Natural killer cell (primary cell): Measurements from ENCODE around the gene MRPS25. TPM values are rescaled to one million over a fixed set of nuclear protein-coding genes. Genes with fewer than 3 reads are reported as not detected.

ENCODE experiments used
- ATAC-seq, 3 donors: fragments of 150-1000 bp in 2 of 3; fragments of 200-7000 bp in 1 of 3; cut with Tn5 transposase; 1 replicate in 1 of 3; 2 replicates in 2 of 3; pipeline ENCODE4 v1.10.0; 2021; ENCODE audit warnings: mild to moderate bottlenecking in 2 of 3, moderate library complexity in 2 of 3
- DNase-seq, 2 donors: peaks; one replicate each; pipeline versions ENCODE4 v3.0.0 to v3.0.0-alpha.2; 2013 to 2021; ENCODE audit warnings: mixed read lengths in 1 of 2
- H3K27ac ChIP-seq: one replicate; pipeline ENCODE4 v1.5.1; 2013; ENCODE audit warnings: mild to moderate bottlenecking, low read length
- H3K27me3 ChIP-seq: one replicate; pipeline ENCODE4 v1.6.1; 2013; ENCODE audit warnings: low read length; ENCODE audit not compliant: control insufficient read depth, insufficient read depth
- H3K36me3 ChIP-seq: one replicate; pipeline ENCODE4 v1.6.1; 2013; ENCODE audit warnings: low read length; ENCODE audit not compliant: control insufficient read depth, insufficient read depth
- H3K4me1 ChIP-seq: one replicate; pipeline ENCODE4 v1.6.1; 2013; ENCODE audit warnings: low read length; ENCODE audit not compliant: control insufficient read depth, insufficient read depth
- H3K4me3 ChIP-seq: one replicate; pipeline ENCODE4 v1.5.1; 2013; ENCODE audit warnings: low read length
- H3K9me3 ChIP-seq: one replicate; pipeline ENCODE4 v1.6.1; 2013; ENCODE audit warnings: low read length; ENCODE audit not compliant: control insufficient read depth, insufficient read depth
- H3K27ac Mint-ChIP-seq, 2 donors: one replicate each; pipeline ENCODE4 v1.8.0; 2022; ENCODE audit warnings: mild to moderate bottlenecking in 2 of 2, mixed read lengths in 2 of 2, moderate library complexity in 1 of 2
- H3K27me3 Mint-ChIP-seq, 2 donors: one replicate each; pipeline ENCODE4 v1.8.0; 2022; ENCODE audit warnings: low read depth in 2 of 2, mixed read lengths in 2 of 2
- H3K36me3 Mint-ChIP-seq: one replicate; pipeline ENCODE4 v1.8.0; 2022; ENCODE audit warnings: mixed read lengths
- H3K4me1 Mint-ChIP-seq, 2 donors: one replicate each; pipeline ENCODE4 v1.8.0; 2022; ENCODE audit warnings: mixed read lengths in 2 of 2
- H3K4me3 Mint-ChIP-seq: one replicate; pipeline ENCODE4 v1.8.0; 2022; ENCODE audit warnings: mild to moderate bottlenecking, moderate library complexity, mixed read lengths
- H3K9me3 Mint-ChIP-seq, 2 donors: one replicate each; pipeline ENCODE4 v1.8.0; 2022; ENCODE audit warnings: mixed read lengths in 2 of 2
- CTCF ChIP-seq: fragments of 200-600 bp; IDR thresholded peaks from one replicate; pipeline ENCODE4 v1.8.0; 2022; ENCODE audit warnings: antibody characterized with exemption
- WGBS: methylation state at CpG from one replicate; pipeline ENCODE4 v1.1.7; 2013; ENCODE audit warnings: missing lambda C conversion rate; ENCODE audit not compliant: insufficient coverage; 5-methylcytosine and 5-hydroxymethylcytosine counted together
- intact Hi-C: fragments of 100-400 bp; cut with micrococcal nuclease; formaldehyde crosslinking; loops from one replicate; pipeline ENCODE4 v1.14.2; 2022
- total RNA-seq, 4 donors: library from RNA; stranded (reverse); fragments of 120-200 nt in 1 of 4; gene quantifications; one replicate each; pipeline versions ENCODE4 v1.2.3 to v1.2.4, GENCODE V29; 2013 to 2022

MRPS25 gene
- total RNA-seq, 3 donors from 2014 or later (not counting 1 experiment from before 2014, with no cell fraction given) = 32.3 to 41.4 (median 41.4) TPM

- Histone ChIP-seq H3K4me3 (no peak overlapping the region), H3K4me1 (peaks cover 20% of the 10 kb centered on the region), H3K9me3 (no peaks in the 10 kb centered on the region), H3K27ac (no peak overlapping the region), H3K27me3 (no peaks in the 10 kb centered on the region), H3K36me3 (peaks cover 19% of the 10 kb centered on the region)
- no peak for DNase-seq
- no peak for ATAC-seq
- WGBS = 98% methylated on average over 19 of the region's 19 CpGs
- no peak for TF ChIP-seq CTCF
- no peak overlapping the region for H3K27ac Mint-ChIP-seq
- no peaks in the 10 kb centered on the region for H3K27me3 Mint-ChIP-seq
- H3K36me3 Mint-ChIP-seq = no peaks in the 10 kb centered on the region
- intact Hi-C loops = loop anchor here (5.0 kb wide), 1 partner anchor 110 kb away; the partner anchor contains the start of gene NR2C2
- no peak overlapping the region for H3K4me3 Mint-ChIP-seq
- peaks cover 11 to 35% of the 10 kb centered on the region in 2 donors for H3K4me1 Mint-ChIP-seq
- peaks cover 0 to 2% of the 10 kb centered on the region in 2 donors for H3K9me3 Mint-ChIP-seq
These were observed 8.3 kb downstream of the MRPS25 start for GRCh38 chr3:15056676-15057404.

DNA sequence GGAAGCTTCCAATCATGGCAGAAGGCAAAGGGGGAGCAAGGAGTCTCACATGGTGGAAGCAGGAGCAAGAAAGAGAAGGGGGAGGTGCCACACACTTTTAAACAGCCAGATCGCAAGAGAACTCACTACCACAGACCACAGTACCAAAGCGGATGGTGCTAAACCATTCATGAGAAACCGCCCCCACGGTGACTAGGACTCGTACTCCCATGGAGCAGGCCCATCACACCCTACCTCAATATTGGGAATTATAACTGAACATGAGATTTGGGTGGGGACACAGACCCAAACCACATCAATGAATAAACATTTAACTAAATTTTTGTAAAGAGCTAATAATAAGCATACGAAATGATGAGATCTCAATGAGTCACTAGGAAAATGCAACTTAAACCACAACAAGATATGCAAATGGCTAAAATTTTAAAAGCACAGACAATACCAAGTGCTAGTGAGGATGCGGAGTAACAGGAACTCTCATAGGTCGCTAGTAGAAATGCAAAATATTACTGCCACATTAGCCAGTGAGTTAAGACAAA, 10.0 kb downstream of the MRPS25 start:
- no peaks in the 10 kb centered on the region for H3K36me3 Mint-ChIP-seq
- WGBS = 38% methylated on average over 4 of the region's 8 CpGs
- intact Hi-C loops = loop anchor here (1.0 to 5.0 kb wide), 3 partner anchors 43 to 108 kb away; partner anchors contain the start of gene NR2C2
- H3K4me1 Mint-ChIP-seq = peaks cover 11 to 41% of the 10 kb centered on the region in 2 donors
- peaks cover 0 to 2% of the 10 kb centered on the region in 2 donors for H3K9me3 Mint-ChIP-seq
- DNase-seq (peak; percentile 59 to 63), ATAC-seq (peak; percentile 83 to 89 (median 84))
- H3K27me3 ChIP-seq = no peaks in the 10 kb centered on the region
- peaks cover 21% of the 10 kb centered on the region for H3K36me3 ChIP-seq
- peak overlapping the region; percentile 76 to 86 for H3K27ac Mint-ChIP-seq
- H3K4me3 Mint-ChIP-seq = peak overlapping the region; percentile 56
- peaks cover 26% of the 10 kb centered on the region for H3K4me1 ChIP-seq
- H3K4me3 ChIP-seq = no peak overlapping the region
- peak overlapping the region; percentile 11 for H3K27ac ChIP-seq
- H3K9me3 ChIP-seq = no peaks in the 10 kb centered on the region
- TF ChIP-seq CTCF = no peak
- H3K27me3 Mint-ChIP-seq = no peaks in the 10 kb centered on the region

- Histone ChIP-seq H3K4me3 (no peak overlapping the region), H3K36me3 (peaks cover 27% of the 10 kb centered on the region), H3K27me3 (no peaks in the 10 kb centered on the region), H3K9me3 (no peaks in the 10 kb centered on the region), H3K27ac (no peak overlapping the region), H3K4me1 (peaks cover 28% of the 10 kb centered on the region)
- H3K9me3 Mint-ChIP-seq = peaks cover 0 to 2% of the 10 kb centered on the region in 2 donors
- 94% methylated on average over 2 of the region's 4 CpGs for WGBS
- DNase-seq = no peak
- no peaks in the 10 kb centered on the region for H3K27me3 Mint-ChIP-seq
- no peak overlapping the region for H3K27ac Mint-ChIP-seq
- H3K4me1 Mint-ChIP-seq = peaks cover 11 to 41% of the 10 kb centered on the region in 2 donors
- no peak for TF ChIP-seq CTCF
- H3K4me3 Mint-ChIP-seq = no peak overlapping the region
- intact Hi-C loops = no loop called here
- no peaks in the 10 kb centered on the region for H3K36me3 Mint-ChIP-seq
- no peak for ATAC-seq
These were observed 11.6 kb downstream of the MRPS25 start for GRCh38 chr3:15053541-15053940.
